ES-I3 (cell line): ENCODE measurements around the gene RINT1.

Experiments
- H3K36me3 ChIP-seq: 2 replicates; pipeline ENCODE4 v1.6.1; 2013; ENCODE audit warnings: mild to moderate bottlenecking, low read length, control low read depth, moderate library complexity; ENCODE audit not compliant: insufficient read depth
- H3K4me1 ChIP-seq: 2 replicates; pipeline ENCODE4 v1.6.1; 2013; ENCODE audit warnings: mild to moderate bottlenecking, control low read depth, low read length; ENCODE audit not compliant: insufficient read depth
- H3K9ac ChIP-seq: 2 replicates; pipeline ENCODE4 v1.6.1; 2013; ENCODE audit warnings: low read depth, mild to moderate bottlenecking, low read length, moderate library complexity
- H3K9me3 ChIP-seq: 2 replicates; pipeline ENCODE4 v1.6.1; 2013; ENCODE audit warnings: mild to moderate bottlenecking, low read length, moderate library complexity; ENCODE audit not compliant: control insufficient read depth, insufficient read depth

The RINT1 gene

DNA sequence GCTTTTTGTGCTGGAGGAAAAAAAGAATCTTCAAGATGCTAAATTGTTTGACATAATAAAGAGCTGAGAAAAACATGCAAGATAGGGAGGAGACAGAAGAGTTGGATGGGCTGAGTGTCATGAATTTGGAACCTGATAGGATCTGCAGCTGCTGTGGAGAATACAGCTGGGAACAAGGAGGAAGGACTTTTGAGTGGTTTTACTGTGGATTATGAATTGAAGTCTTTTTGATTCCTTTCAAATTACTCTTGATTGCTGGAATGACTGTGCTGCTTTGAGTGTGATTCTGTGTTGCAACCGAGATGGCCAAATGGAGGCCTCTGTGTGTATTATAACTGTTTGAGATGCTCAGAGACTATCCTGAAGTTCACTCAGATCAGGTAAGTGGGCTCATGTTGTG lies 45.2 kb downstream of the RINT1 start:
- Histone ChIP-seq H3K4me1 (no peaks in the 10 kb centered on the region), H3K9ac (no peak overlapping the region), H3K36me3 (no peaks in the 10 kb centered on the region), H3K9me3 (no peaks in the 10 kb centered on the region)

DNA sequence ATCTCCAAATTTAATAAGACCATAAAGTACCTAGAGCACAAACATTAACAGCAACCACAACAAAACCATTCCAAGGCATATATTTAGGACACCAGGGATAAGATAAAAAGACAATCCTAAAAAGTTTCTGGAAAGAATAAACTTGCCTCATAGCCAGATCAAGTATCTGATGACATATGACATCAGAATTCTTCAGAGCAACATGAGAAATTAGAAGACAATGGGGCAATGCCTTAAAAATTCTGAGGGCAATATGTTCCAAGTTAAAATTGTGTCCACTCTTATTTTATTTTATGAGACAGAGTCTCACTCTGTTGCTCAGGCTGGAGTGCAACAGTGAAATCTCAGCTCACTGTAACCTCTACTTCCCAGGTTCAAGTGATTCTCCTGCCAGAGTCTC lies 46.5 kb downstream of the RINT1 start:
- Histone ChIP-seq H3K9me3 (no peaks in the 10 kb centered on the region), H3K9ac (no peak overlapping the region), H3K4me1 (no peaks in the 10 kb centered on the region), H3K36me3 (no peaks in the 10 kb centered on the region)

DNA sequence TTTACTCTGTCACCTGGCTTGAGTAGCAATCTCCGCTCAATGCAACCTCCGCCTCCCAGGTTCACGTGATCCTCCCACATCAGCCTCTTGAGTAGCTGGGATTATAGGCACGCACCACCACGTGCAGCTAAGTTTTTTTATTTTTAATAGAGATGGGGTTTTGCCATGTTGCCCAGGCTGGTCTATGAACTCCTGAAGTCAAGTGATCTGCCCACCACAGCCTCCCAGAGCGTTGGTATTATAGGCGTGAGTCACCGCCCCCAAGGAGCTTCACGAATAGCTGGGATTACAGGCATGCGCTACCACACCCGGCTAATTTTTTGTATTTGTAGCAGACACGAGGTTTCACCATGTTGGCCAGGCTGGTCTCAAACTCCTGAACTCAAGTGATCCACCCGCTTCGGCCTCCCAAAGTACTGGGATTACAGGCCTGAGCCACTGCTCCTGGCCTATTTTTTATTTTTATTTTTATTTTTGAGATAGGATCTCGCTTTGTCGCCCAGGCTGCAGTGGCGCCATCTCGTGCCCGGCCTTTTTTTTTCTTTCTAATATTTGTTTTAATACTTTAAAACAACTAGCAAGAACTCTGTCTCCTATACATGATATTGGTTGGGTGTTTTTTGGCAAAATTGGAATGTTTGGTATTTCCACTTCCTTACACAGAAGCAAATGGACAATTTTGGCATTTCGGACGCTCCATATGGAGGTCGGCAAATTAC lies 48.2 kb downstream of the RINT1 start:
- peaks cover 3% of the 10 kb centered on the region; the same call in 1 of the 2 replicates for H3K9me3 ChIP-seq
- peak overlapping the region; percentile 58; the same call in 1 of the 2 replicates for H3K9ac ChIP-seq
- H3K4me1 ChIP-seq: no peaks in the 10 kb centered on the region
- H3K36me3 ChIP-seq: no peaks in the 10 kb centered on the region

DNA sequence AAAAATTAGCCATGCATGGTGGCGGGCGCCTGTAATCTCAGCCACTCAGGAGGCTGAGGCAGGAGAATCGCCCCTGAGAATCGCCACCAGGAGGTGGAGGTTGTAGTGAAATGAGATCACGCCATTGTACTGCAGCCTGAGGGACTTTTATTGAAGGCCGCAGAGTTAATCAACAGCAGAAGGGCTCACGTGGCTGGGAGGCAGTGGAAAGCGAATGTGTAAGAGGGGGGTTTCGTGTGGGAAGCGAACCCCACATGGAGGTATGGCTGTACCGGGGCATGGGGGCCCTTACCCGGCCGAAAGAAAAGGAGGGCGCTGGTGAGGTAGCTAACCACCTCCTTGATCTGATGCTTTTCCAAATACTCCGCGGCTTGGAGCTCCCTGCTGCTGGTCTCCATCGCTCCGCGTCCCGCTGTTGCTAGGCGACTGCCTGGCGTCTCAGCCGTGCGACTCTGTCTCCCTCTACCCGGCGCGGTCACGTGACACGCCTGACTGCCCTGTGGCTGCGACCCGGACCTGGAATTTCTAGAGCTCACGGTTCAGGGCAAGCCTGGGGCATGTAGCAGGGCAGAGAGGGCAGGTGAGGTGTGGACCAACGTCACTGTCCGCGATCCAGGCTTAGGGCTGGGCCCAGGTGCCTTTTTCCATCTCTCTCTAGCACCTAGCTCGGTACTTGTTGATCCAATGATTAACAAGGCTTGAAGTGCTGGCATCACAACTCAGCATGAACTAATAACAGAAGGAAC lies 49.2 kb downstream of the RINT1 start, which contains the start of gene EFCAB10:
TSS of gene EFCAB10 (minus strand) at position 428 of the 746 bp plus-strand sequence. CDS start at position 398, 30 bp downstream.
- Histone ChIP-seq H3K9me3 (peaks cover 3% of the 10 kb centered on the region; the same call in 1 of the 2 replicates), H3K9ac (peak within 1 kb of the TSS; percentile 58; the same call in 1 of the 2 replicates), H3K36me3 (no peaks in the 10 kb centered on the region), H3K4me1 (no peaks in the 10 kb centered on the region)

DNA sequence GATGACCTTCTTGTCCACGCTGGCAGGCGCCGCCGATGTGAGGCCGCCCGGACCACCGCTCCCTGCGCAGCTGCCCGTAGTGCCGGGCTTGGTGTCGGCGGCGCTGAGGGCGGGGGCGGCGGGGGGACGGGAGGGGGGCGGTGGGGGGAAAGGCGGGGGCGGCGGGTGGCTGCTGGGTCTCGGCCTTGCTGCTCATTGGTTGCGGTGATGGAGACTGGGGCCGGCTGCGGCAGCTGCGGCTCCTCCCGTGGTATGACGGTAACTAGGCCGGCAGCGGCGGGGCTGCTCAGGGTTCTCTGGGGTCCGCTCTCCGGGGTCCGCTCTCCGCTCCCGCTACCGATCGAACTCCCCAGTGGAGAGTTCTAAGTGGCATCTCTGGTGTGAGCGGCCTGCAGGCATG lies 51.1 kb downstream of the RINT1 start:
- Histone ChIP-seq H3K4me1 (no peaks in the 10 kb centered on the region), H3K9me3 (peaks cover 3% of the 10 kb centered on the region; the same call in 1 of the 2 replicates), H3K9ac (no peak overlapping the region), H3K36me3 (no peaks in the 10 kb centered on the region)

DNA sequence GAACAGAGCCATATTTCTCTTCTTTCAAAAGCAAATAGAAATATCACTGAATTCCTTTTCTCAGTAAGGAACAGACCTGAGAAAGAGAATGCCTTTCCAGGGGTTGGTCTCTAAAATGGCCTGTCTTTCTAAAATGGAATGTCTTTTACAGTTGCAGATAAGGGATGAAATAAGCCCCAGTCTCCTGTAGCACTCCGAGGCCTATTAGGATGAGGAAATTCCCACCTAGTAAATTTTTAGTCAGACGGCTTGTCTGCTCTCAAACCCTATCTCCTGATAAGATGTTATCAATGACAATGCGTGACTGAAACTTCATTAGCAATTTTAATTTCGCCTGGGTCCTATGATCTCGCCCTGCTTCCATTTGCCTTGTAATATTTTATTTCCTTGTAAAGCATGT lies 52.2 kb downstream of the RINT1 start:
- Histone ChIP-seq H3K4me1 (no peaks in the 10 kb centered on the region), H3K36me3 (no peaks in the 10 kb centered on the region), H3K9me3 (peaks cover 3% of the 10 kb centered on the region; the same call in 1 of the 2 replicates), H3K9ac (no peak overlapping the region)

DNA sequence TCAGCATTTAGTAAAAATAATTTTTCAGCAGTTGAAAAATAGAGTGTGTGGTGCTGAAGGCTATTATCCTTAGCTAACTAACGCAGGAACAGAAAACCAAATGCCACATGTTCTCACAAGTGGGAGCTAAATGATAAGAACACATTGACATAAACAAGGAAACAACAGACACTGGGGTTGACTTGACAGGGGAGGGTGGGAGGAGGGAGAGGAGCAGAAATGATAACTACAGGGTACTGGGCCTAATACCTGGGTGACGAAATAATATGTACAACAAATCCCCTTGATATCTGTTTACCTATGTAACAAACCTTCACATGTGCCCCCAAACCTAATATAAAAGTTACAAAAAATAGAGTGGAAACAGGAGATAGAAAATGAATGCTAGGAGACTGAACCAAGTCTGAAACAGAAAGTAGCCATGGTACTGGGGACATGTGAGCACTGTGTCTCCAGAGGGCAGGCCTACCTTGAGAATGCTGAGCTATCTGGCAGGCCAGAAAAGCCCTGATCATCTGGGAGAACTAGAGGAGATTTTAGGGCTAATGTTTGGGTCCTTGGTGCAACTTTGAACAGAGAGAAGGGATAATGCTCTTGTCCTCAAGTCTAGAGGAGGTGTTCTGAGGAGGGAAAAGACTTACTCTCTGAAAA lies 54.0 kb downstream of the RINT1 start:
- Histone ChIP-seq H3K4me1 (no peaks in the 10 kb centered on the region), H3K36me3 (no peaks in the 10 kb centered on the region), H3K9me3 (peaks cover 3% of the 10 kb centered on the region; the same call in 1 of the 2 replicates), H3K9ac (no peak overlapping the region)

DNA sequence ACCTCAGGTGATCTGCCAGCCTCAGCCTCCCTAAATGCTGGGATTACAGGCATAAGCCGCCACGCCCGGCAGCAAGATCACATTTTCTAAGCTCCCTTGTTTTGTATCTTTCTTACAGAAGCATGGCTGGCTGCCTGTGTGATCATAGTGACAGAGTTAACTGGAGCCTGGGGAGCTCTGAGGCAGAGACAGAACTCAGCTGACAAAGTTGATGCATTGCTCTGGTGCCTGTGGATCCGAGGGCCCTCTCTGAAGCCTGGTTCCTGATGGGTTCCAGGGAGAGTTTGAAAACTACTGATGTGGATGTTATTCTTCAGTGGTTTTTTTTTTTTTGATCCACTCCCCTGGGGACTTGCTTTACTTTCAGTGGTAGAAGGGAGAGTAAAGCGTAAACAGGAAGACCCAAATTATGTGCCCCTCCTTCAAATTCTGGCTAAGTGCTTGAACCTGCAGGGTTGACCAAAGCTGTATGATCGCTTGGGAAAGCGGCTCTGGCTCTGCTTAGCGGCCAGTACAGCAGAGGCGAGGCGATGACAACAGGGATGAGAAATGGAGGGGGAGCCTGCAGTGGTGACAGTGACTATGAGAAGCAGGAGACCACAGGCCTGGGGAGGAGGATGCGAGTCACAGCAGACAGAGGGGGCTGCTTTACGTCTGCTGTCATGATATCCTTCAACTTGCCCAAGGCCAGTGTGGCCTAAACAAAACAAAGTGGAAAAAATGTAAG lies 56.1 kb downstream of the RINT1 start:
- H3K4me1 ChIP-seq: no peaks in the 10 kb centered on the region
- H3K9me3 ChIP-seq: peaks cover 3% of the 10 kb centered on the region; the same call in 1 of the 2 replicates
- H3K36me3 ChIP-seq: no peaks in the 10 kb centered on the region
- H3K9ac ChIP-seq: no peak overlapping the region

DNA sequence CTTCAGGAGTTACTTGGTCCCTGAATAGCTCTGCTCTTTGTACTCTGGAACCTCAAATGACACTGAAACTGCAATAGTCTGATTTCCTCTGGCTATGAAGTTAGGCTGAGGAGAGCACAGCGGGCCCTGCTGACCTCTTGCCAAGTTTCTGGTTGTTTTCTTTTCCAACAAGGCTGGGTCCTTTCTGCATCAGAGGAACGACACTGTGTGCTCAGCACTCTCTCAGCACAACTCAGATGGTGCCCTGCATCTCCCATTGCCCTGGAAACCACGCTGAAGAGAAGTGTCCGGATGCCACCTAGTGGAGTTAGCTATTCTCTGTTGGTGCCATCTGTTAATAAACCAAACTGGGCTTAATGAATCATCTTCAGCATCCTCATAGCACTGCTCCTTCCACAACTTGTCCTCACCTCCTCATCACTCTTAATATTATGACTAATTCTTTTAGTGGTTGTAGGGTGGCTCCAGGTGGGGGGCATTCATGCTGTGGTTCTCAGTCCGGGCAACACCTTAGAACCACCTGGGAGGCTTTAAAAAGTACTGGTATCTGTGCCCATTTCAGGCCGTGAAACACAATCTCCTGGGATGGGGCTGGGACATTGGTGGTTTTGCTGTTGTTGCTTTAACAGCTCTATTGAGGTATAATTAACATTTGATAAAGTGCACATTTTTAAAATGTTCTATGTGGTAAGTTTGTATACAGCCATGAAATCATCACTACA lies 57.5 kb downstream of the RINT1 start:
- Histone ChIP-seq H3K9ac (no peak overlapping the region), H3K4me1 (no peaks in the 10 kb centered on the region), H3K9me3 (no peaks in the 10 kb centered on the region), H3K36me3 (no peaks in the 10 kb centered on the region)

DNA sequence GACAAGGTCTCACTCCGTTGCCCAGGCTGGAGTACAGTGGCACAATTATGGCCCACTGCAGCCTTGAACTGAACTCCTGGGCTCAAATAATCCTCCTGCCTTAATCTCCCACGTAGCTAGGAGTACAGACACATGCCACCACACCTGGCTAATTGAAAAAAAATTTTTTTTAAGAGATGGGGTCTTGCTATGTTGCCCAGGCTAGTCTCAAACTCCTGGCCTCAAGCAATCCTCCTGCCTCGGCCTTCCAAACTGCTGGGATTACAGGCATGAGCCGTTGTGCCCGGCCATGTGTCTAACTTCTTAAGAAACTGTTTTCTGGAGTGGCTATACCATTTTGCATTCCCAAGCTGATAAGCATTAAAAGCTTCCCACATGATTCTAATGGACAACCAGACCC lies 58.8 kb downstream of the RINT1 start:
- Histone ChIP-seq H3K4me1 (no peaks in the 10 kb centered on the region), H3K9ac (no peak overlapping the region), H3K9me3 (no peaks in the 10 kb centered on the region), H3K36me3 (no peaks in the 10 kb centered on the region)

DNA sequence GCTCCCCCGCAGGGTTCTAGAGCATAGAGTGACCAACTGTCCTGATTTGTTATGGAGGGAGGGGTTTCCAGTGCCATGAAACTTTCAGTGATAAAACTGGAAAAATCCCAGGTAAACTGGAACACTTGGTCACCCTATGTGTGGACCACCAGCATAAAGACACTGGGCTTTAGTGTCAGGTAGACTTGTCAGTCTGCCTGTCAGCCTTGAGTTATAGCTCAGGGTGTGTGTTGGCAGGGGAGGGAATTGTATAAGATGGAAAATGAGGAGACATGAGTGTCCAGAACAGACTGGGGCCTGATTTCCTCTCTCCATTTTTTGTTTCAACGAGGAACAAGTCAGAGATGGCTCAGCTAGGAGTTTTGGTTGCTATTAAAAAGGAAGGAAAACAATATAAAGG lies 59.5 kb downstream of the RINT1 start:
- H3K9ac ChIP-seq: no peak overlapping the region
- peaks cover 2% of the 10 kb centered on the region; the same call in 1 of the 2 replicates for H3K4me1 ChIP-seq
- H3K9me3 ChIP-seq: no peaks in the 10 kb centered on the region
- H3K36me3 ChIP-seq: no peaks in the 10 kb centered on the region

DNA sequence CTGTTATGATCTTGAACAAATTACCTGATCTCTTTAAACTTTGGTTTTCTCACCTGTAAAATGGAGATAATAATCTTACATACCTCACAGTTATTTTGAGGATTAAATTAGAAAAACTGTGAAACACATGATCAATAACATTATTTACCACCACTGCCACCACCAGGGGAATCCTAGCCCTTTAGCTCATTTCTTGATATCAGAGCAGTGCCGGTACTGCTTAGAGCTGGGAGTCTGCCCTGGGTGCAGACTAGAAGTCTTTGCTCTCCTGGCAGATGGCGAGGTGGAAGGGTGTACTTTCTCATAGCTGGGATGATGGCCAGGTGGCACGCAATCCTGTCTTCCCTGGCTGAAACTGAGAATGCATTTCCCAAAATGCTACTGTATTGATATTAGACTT lies 62.0 kb downstream of the RINT1 start:
- no peaks in the 10 kb centered on the region for H3K9me3 ChIP-seq
- peaks cover 5% of the 10 kb centered on the region; the same call in 1 of the 2 replicates for H3K4me1 ChIP-seq
- no peaks in the 10 kb centered on the region for H3K36me3 ChIP-seq
- H3K9ac ChIP-seq: no peak overlapping the region

DNA sequence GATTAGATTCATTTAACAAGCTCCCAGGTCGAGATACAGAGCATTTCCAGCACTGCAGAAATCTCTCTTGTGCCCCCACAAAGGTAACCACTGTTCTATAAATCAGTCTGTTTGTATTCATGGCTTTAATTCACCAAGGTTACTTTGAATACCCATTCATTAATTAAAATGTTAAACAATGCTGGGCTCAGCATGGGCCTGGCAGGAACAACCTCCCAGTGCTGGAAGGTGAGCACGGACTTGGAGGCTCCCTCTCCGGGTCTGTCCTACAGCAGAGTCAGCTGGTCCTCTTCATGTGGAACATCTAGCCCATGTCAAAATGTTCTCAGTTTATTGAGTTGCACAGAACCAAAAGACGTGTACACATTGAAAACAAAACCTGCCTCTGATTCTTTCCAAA lies 64.9 kb downstream of the RINT1 start:
- Histone ChIP-seq H3K9me3 (no peaks in the 10 kb centered on the region), H3K9ac (no peak overlapping the region), H3K4me1 (peaks cover 12% of the 10 kb centered on the region), H3K36me3 (no peaks in the 10 kb centered on the region)
